HG03520 (cell line): ENCODE data around the gene SDR39U1.
A peak's percentile ranks its signal among the peaks of the same experiment; 100 is the strongest.

Experiments used
- ATAC-seq: cut with Tn5 transposase; IDR thresholded peaks from one replicate; pipeline ENCODE4 v1.9.1; 2021; ENCODE audit warnings: mild to moderate bottlenecking, moderate library complexity; ENCODE audit not compliant: unreplicated experiment

Gene SDR39U1

GRCh38 chr14:24443053-24443665, 583 bp upstream of the SDR39U1 start:
- no peak for ATAC-seq

GRCh38 chr14:24441904-24442239, 704 bp downstream of the SDR39U1 start:
- ATAC-seq, result no peak

- no peak for ATAC-seq
These were observed 1.1 kb downstream of the SDR39U1 start for GRCh38 chr14:24441485-24441884.

GRCh38 chr14:24440606-24441399, 1.8 kb downstream of the SDR39U1 start:
- ATAC-seq, result no peak

GRCh38 chr14:24439830-24440605, 2.6 kb downstream of the SDR39U1 start:
- ATAC-seq, result no peak

- ATAC-seq, result no peak
These were observed 3.3 kb downstream of the SDR39U1 start for GRCh38 chr14:24439257-24439656.

GRCh38 chr14:24438223-24439097, 4.1 kb downstream of the SDR39U1 start:
- no peak for ATAC-seq

- ATAC-seq, result no peak
These were observed 4.9 kb downstream of the SDR39U1 start for GRCh38 chr14:24437736-24438067.

- ATAC-seq, result no peak
These were observed 5.4 kb downstream of the SDR39U1 start for GRCh38 chr14:24437020-24437735.

GRCh38 chr14:24436355-24437019, 6.1 kb downstream of the SDR39U1 start:
- ATAC-seq, result no peak

- ATAC-seq, result no peak
These were observed 6.6 kb downstream of the SDR39U1 start for GRCh38 chr14:24435998-24436354.

- no peak for ATAC-seq
These were observed 7.3 kb downstream of the SDR39U1 start for GRCh38 chr14:24435192-24435810.

- ATAC-seq, result no peak
These were observed 7.9 kb downstream of the SDR39U1 start for GRCh38 chr14:24434676-24435075.

GRCh38 chr14:24434036-24434435, 8.5 kb downstream of the SDR39U1 start:
- no peak for ATAC-seq

GRCh38 chr14:24432259-24433131, 10.1 kb downstream of the SDR39U1 start:
- ATAC-seq, result no peak

- ATAC-seq, result peak; percentile 57
These were observed 10.9 kb downstream of the SDR39U1 start for GRCh38 chr14:24431569-24432258.

- ATAC-seq, result no peak
These were observed 11.7 kb downstream of the SDR39U1 start for GRCh38 chr14:24430682-24431568.
